ENCODE data around the gene OSBPL9. TPM values are rescaled to one million over a fixed set of nuclear protein-coding genes. Genes with fewer than 3 reads are reported as not detected.

OSBPL9 gene
- total and polyA plus RNA-seq, 5 donors = 46.1 to 68.8 (median 61.3) TPM

DNA sequence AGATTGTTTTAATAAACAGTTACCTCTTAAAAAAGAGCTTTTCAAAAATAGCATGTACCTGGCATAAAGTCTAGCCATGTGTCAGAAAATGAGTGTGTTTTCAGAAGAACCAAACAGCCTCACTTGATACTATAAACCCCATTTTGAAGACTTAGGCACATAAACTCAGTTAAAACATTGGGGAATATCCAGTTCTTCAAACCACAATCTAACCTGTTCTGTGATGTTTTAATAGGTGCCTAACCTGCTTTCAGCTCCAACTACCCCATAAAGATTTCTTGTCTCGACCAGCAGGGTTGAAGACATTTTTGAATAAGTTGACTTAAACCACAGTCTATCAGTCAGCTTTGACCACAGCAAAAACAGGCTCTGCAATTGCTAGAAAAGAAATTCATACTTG, 220.4 kb downstream of the OSBPL9 start:
- WGBS = 97% methylated on average over 1 of the region's 1 CpG
- intact Hi-C loops (cut with DNase I) = no loop called here
- Histone ChIP-seq H3K4me1 (ENCODE audit: control insufficient read depth, insufficient read depth, low read length) (no peaks in the 10 kb centered on the region), H3K27ac (ENCODE audit: low read length) (no peak overlapping the region), H3K9me3 (ENCODE audit: control insufficient read depth, low read length) (no peaks in the 10 kb centered on the region), H3K4me3 (ENCODE audit: low read length) (no peak overlapping the region), H3K27me3 (ENCODE audit: control insufficient read depth, insufficient read depth) (no peaks in the 10 kb centered on the region)
- DNase-seq (no peak), ATAC-seq (no peak)

Small RNAs within 50 kb of the gene (microRNA-seq; reads per million reads assigned to microRNA genes)
- 0 reads per million in 2 donors for gene MIR761

Other genes with a start within 250 kb of the OSBPL9 start
- 10 to 100 TPM; 72.4 to 87.5 (median 74.5) TPM for gene EPS15, start 97.8 kb upstream of the OSBPL9 start, total RNA-seq
- 26.0 TPM for gene EPS15, start 97.8 kb upstream of the OSBPL9 start, polyA plus RNA-seq